H9 (cell line): ENCODE results near the gene UQCR10. TPM values are rescaled to one million over a fixed set of nuclear protein-coding genes. Genes with fewer than 3 reads are reported as not detected.

Source experiments
- DNase-seq: peaks from one replicate; pipeline ENCODE4 v3.0.0-alpha.2; 2017
- H2AFZ ChIP-seq: one replicate; pipeline ENCODE4 v1.6.1; 2013; ENCODE audit warnings: mild to moderate bottlenecking, low read length, control low read depth, moderate library complexity
- H2AK5ac ChIP-seq: 2 replicates; pipeline ENCODE4 v1.6.1; 2013; ENCODE audit warnings: low read length, control low read depth, mixed read lengths; ENCODE audit not compliant: insufficient read length
- H2BK120ac ChIP-seq: one replicate; pipeline ENCODE4 v1.6.1; 2013; ENCODE audit warnings: low read depth, mild to moderate bottlenecking, low read length, control low read depth, inconsistent platforms; ENCODE audit not compliant: poor library complexity, severe bottlenecking
- H2BK12ac ChIP-seq: 2 replicates; pipeline ENCODE4 v1.6.1; 2013; ENCODE audit warnings: low read length, control low read depth, mixed read lengths, low read depth; ENCODE audit not compliant: insufficient read length
- H2BK15ac ChIP-seq: 2 replicates; pipeline ENCODE4 v1.6.1; 2013; ENCODE audit warnings: low read depth, low read length, control low read depth
- H2BK20ac ChIP-seq: one replicate; pipeline ENCODE4 v1.6.1; 2013; ENCODE audit warnings: low read depth, mild to moderate bottlenecking, low read length, control low read depth, inconsistent platforms; ENCODE audit not compliant: poor library complexity, severe bottlenecking
- H2BK5ac ChIP-seq: 2 replicates; pipeline ENCODE4 v1.6.1; 2013; ENCODE audit warnings: low read length, control low read depth, mixed read lengths; ENCODE audit not compliant: insufficient read length
- H3K14ac ChIP-seq: 2 replicates; pipeline ENCODE4 v1.6.1; 2013; ENCODE audit warnings: low read length, control low read depth; ENCODE audit not compliant: insufficient read depth
- H3K18ac ChIP-seq: 2 replicates; pipeline ENCODE4 v1.6.1; 2013; ENCODE audit warnings: low read depth, mild to moderate bottlenecking, mixed read lengths, low read length, control low read depth; ENCODE audit not compliant: insufficient read length
- H3K23ac ChIP-seq: 2 replicates; pipeline ENCODE4 v1.6.1; 2013; ENCODE audit warnings: low read length, control low read depth, mixed read lengths, low read depth; ENCODE audit not compliant: insufficient read length
- H3K23me2 ChIP-seq: 2 replicates; pipeline ENCODE4 v1.6.1; 2013; ENCODE audit warnings: low read depth, mild to moderate bottlenecking, mixed read lengths, low read length, control low read depth; ENCODE audit not compliant: insufficient read length, poor library complexity, severe bottlenecking
- H3K27ac ChIP-seq: 2 replicates; pipeline ENCODE4 v1.5.1; 2013; ENCODE audit warnings: low read length, control low read depth, mixed read lengths, low read depth; ENCODE audit not compliant: insufficient read length
- H3K27me3 ChIP-seq: 2 replicates; pipeline ENCODE4 v1.6.1; 2013; ENCODE audit warnings: low read length, control low read depth, inconsistent platforms; ENCODE audit not compliant: insufficient read depth
- H3K4ac ChIP-seq: 2 replicates; pipeline ENCODE4 v1.6.1; 2013; ENCODE audit warnings: low read depth, mild to moderate bottlenecking, control low read depth, inconsistent platforms, low read length, moderate library complexity
- H3K4me1 ChIP-seq: 2 replicates; pipeline ENCODE4 v1.6.1; 2013; ENCODE audit warnings: low read length, control low read depth, inconsistent platforms; ENCODE audit not compliant: insufficient read depth
- H3K4me2 ChIP-seq: 2 replicates; pipeline ENCODE4 v1.6.1; 2013; ENCODE audit warnings: low read length, control low read depth, mixed read lengths; ENCODE audit not compliant: insufficient read length, insufficient read depth
- H3K56ac ChIP-seq: 2 replicates; pipeline ENCODE4 v1.6.1; 2013; ENCODE audit warnings: low read depth, mild to moderate bottlenecking, mixed read lengths, low read length, control low read depth; ENCODE audit not compliant: insufficient read length
- H3K79me1 ChIP-seq: 2 replicates; pipeline ENCODE4 v1.6.1; 2013; ENCODE audit warnings: low read depth, mild to moderate bottlenecking, moderate library complexity, low read length, control low read depth, inconsistent platforms; ENCODE audit not compliant: insufficient read depth, poor library complexity, severe bottlenecking
- H3K79me2 ChIP-seq: 2 replicates; pipeline ENCODE4 v1.6.1; 2013; ENCODE audit warnings: low read length, control low read depth, inconsistent platforms; ENCODE audit not compliant: insufficient read depth
- H3K9ac ChIP-seq: 2 replicates; pipeline ENCODE4 v1.6.1; 2013; ENCODE audit warnings: low read length, control low read depth, mixed read lengths; ENCODE audit not compliant: insufficient read length; ENCODE audit errors: extremely low read depth
- H3K9me3 ChIP-seq: one replicate; pipeline ENCODE4 v1.6.1; 2013; ENCODE audit warnings: low read depth, low read length, inconsistent platforms; ENCODE audit not compliant: control insufficient read depth
- H3T11ph ChIP-seq: one replicate; pipeline ENCODE4 v1.6.1; 2013; ENCODE audit warnings: mild to moderate bottlenecking, low read length, control low read depth, inconsistent platforms
- H4K20me1 ChIP-seq: one replicate; pipeline ENCODE4 v1.6.1; 2013; ENCODE audit not compliant: control insufficient read depth, insufficient read length, insufficient read depth
- H4K5ac ChIP-seq: 2 replicates; pipeline ENCODE4 v1.6.1; 2013; ENCODE audit warnings: low read depth, mild to moderate bottlenecking, mixed read lengths, low read length, control low read depth; ENCODE audit not compliant: insufficient read length
- H4K8ac ChIP-seq: replicated peaks from 2 replicates; pipeline ENCODE4 v1.6.1; 2013; ENCODE audit warnings: low read length, control low read depth, mixed read lengths, low read depth; ENCODE audit not compliant: insufficient read length
- H4K91ac ChIP-seq: 2 replicates; pipeline ENCODE4 v1.6.1; 2013; ENCODE audit warnings: low read depth, mild to moderate bottlenecking, moderate library complexity, mixed read lengths, low read length, control low read depth; ENCODE audit not compliant: insufficient read length
- H3K27ac Mint-ChIP-seq, 3 experiments: 2 replicates in 2 of 3; 3 replicates in 1 of 3; pipeline ENCODE4 v1.8.0; 2020 to 2021; ENCODE audit warnings: mixed read lengths in 3 of 3, mild to moderate bottlenecking in 1 of 3, moderate library complexity in 1 of 3
- H3K27me3 Mint-ChIP-seq: 2 replicates; pipeline ENCODE4 v1.8.0; 2021; ENCODE audit warnings: low read depth, mild to moderate bottlenecking, moderate library complexity, mixed read lengths
- H3K36me3 Mint-ChIP-seq, 3 experiments: 2 replicates in 2 of 3; 3 replicates in 1 of 3; pipeline ENCODE4 v1.8.0; 2020 to 2021; ENCODE audit warnings: low read depth in 3 of 3, mixed read lengths in 3 of 3; ENCODE audit not compliant: insufficient read depth in 1 of 3
- H3K4me1 Mint-ChIP-seq, 2 experiments: 2 replicates each; pipeline ENCODE4 v1.8.0; 2020; ENCODE audit warnings: mixed read lengths in 2 of 2
- H3K4me3 Mint-ChIP-seq, 2 experiments: 2 replicates in 1 of 2; 3 replicates in 1 of 2; pipeline ENCODE4 v1.8.0; 2020 to 2021; ENCODE audit warnings: mild to moderate bottlenecking in 2 of 2, mixed read lengths in 2 of 2, moderate library complexity in 1 of 2
- H3K9me3 Mint-ChIP-seq, 2 experiments: 2 replicates in 1 of 2; 3 replicates in 1 of 2; pipeline ENCODE4 v1.8.0; 2020; ENCODE audit warnings: mild to moderate bottlenecking in 2 of 2, mixed read lengths in 2 of 2, moderate library complexity in 1 of 2
- WGBS: extraction: QIAGEN DNeasy Blood & Tissue Kit; methylation state at CpG from one replicate; pipeline ENCODE4 v1.1.7; 2013; ENCODE audit warnings: missing lambda C conversion rate, low lambda C conversion rate, mixed read lengths; ENCODE audit not compliant: insufficient read length; ENCODE audit errors: extremely low coverage; 5-methylcytosine and 5-hydroxymethylcytosine counted together
- total RNA-seq: library from RNA; stranded (reverse); gene quantifications from 2 replicates; pipeline ENCODE4 v1.2.1, GENCODE V29; 2021
- TF ChIP-seq, protein P1 (sequence below): fragments of 200-600 bp; sonication (generic); conservative IDR thresholded peaks from 3 replicates; pipeline ENCODE4 v1.8.0; 2021; ENCODE audit warnings: antibody characterized with exemption, mild to moderate bottlenecking

The UQCR10 gene
- total RNA-seq, 1 experiment from 2014 or later = 124 TPM

DNA sequence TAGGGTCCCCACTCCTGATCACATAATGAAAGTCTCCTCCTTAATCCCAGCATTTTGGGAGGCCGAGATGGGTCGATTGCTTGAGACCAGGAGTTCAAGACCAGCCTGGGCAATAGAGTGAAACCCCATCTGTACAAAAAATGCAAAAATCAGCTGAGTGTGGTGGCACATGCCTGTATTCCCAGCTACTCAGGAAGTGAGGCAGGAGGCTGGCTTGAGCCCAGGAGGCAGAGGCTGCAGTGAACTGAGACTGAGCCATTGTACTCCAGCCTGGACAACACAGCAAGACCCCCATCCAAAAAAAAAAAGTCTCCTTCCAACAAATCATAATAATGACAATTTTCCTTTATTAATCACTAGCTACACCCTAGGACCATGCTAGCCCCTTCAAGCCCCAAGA lies 15.5 kb upstream of the UQCR10 start:
- no peak overlapping the region for H2AFZ ChIP-seq
- H3K4me2 ChIP-seq = no peak overlapping the region
- DNase-seq = no peak
- no peak overlapping the region for H4K8ac ChIP-seq
- no peak overlapping the region for H3K4ac ChIP-seq
- H3K27me3 Mint-ChIP-seq = no peaks in the 10 kb centered on the region; the same call in 1 of the 2 replicates
- no peak overlapping the region for H2BK20ac ChIP-seq
- H3K27ac ChIP-seq = no peak overlapping the region
- no peak overlapping the region for H3K23ac ChIP-seq
- peaks cover 0 to 1% (median 0%) of the 10 kb centered on the region in 3 experiments; a peak in 4 of 7 replicates for H3K36me3 Mint-ChIP-seq
- H4K91ac ChIP-seq = no peak overlapping the region
- TF ChIP-seq, protein P1, sequence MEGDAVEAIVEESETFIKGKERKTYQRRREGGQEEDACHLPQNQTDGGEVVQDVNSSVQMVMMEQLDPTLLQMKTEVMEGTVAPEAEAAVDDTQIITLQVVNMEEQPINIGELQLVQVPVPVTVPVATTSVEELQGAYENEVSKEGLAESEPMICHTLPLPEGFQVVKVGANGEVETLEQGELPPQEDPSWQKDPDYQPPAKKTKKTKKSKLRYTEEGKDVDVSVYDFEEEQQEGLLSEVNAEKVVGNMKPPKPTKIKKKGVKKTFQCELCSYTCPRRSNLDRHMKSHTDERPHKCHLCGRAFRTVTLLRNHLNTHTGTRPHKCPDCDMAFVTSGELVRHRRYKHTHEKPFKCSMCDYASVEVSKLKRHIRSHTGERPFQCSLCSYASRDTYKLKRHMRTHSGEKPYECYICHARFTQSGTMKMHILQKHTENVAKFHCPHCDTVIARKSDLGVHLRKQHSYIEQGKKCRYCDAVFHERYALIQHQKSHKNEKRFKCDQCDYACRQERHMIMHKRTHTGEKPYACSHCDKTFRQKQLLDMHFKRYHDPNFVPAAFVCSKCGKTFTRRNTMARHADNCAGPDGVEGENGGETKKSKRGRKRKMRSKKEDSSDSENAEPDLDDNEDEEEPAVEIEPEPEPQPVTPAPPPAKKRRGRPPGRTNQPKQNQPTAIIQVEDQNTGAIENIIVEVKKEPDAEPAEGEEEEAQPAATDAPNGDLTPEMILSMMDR = no peak
- no peak overlapping the region for H3K4me3 Mint-ChIP-seq
- H3K27me3 ChIP-seq = no peaks in the 10 kb centered on the region
- no peaks in the 10 kb centered on the region for H3K9me3 ChIP-seq
- H3K79me1 ChIP-seq = no peaks in the 10 kb centered on the region
- H2BK15ac ChIP-seq = no peak overlapping the region
- H3K9me3 Mint-ChIP-seq = no peaks in the 10 kb centered on the region
- H2BK12ac ChIP-seq = no peak overlapping the region
- no peaks in the 10 kb centered on the region for H4K20me1 ChIP-seq
- no peak overlapping the region for H4K5ac ChIP-seq
- no peaks in the 10 kb centered on the region for H3K23me2 ChIP-seq
- H3K79me2 ChIP-seq = no peaks in the 10 kb centered on the region
- WGBS = no CpG with 5 or more reads among the region's 2 CpGs
- peaks cover 2 to 15% of the 10 kb centered on the region in 2 experiments for H3K4me1 Mint-ChIP-seq
- H3T11ph ChIP-seq = no peak overlapping the region
- H3K14ac ChIP-seq = no peak overlapping the region
- no peaks in the 10 kb centered on the region for H3K4me1 ChIP-seq
- no peak overlapping the region for H2BK5ac ChIP-seq
- H3K18ac ChIP-seq = no peak overlapping the region
- H3K27ac Mint-ChIP-seq = no peak overlapping the region
- H3K9ac ChIP-seq = no peak overlapping the region
- H2AK5ac ChIP-seq = no peak overlapping the region
- H3K56ac ChIP-seq = no peak overlapping the region
- no peak overlapping the region for H2BK120ac ChIP-seq
